OCI-LY3 (cell line): ENCODE results near the gene SDK2.

ENCODE experiments used
- EZH2phosphoT487 ChIP-seq: fragments of 200-600 bp; shearing (Covaris generic); IDR thresholded peaks from 2 replicates; pipeline ENCODE4 v1.6.1; 2018; ENCODE audit warnings: antibody characterized with exemption, mixed run types, low read depth
- TF ChIP-seq, protein P1 (sequence below): fragments of 200-600, 300-600 bp; sonication (generic); IDR thresholded peaks from 2 replicates; pipeline ENCODE4 v1.5.1; 2014; ENCODE audit warnings: antibody characterized with exemption, low read length, low read depth

DNA sequence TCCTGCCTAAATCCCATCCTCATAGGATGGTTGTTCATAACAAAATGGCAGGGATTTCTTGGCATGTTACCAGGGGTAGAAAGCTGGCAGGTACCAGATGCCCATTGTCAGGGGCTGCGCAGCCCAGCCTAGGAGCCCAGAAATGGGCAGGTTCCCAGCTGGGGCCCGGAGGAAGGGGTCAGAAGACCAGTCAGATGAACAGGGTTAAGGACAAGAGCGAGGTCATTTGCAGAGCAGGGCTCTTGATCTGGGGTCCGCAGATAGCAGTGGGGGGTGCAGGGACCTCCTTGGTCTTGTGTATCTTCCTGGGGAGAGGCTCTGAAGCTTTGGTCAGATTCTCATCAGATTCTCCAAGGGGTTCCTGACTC lies 280.1 kb downstream of the SDK2 start:
- TF ChIP-seq, protein P1, sequence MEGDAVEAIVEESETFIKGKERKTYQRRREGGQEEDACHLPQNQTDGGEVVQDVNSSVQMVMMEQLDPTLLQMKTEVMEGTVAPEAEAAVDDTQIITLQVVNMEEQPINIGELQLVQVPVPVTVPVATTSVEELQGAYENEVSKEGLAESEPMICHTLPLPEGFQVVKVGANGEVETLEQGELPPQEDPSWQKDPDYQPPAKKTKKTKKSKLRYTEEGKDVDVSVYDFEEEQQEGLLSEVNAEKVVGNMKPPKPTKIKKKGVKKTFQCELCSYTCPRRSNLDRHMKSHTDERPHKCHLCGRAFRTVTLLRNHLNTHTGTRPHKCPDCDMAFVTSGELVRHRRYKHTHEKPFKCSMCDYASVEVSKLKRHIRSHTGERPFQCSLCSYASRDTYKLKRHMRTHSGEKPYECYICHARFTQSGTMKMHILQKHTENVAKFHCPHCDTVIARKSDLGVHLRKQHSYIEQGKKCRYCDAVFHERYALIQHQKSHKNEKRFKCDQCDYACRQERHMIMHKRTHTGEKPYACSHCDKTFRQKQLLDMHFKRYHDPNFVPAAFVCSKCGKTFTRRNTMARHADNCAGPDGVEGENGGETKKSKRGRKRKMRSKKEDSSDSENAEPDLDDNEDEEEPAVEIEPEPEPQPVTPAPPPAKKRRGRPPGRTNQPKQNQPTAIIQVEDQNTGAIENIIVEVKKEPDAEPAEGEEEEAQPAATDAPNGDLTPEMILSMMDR = no peak
- TF ChIP-seq EZH2phosphoT487 = no peak
